HepG2 (cell line): ENCODE data around the gene SAE1. TPM values are rescaled to one million over a fixed set of nuclear protein-coding genes. Genes with fewer than 3 reads are reported as not detected.

Experiments
- ATAC-seq: fragments of 200-7000 bp; cut with Tn5 transposase; 3 replicates; pipeline ENCODE4 v1.9.1; 2020; ENCODE audit warnings: mild to moderate bottlenecking, moderate library complexity
- BruUV-seq: library from RNA; stranded (reverse); fragments of 400-500 nt; replicated peaks from 2 replicates; lab custom pipeline; 2021; lab: Mats Ljungman, UMichigan
- CTCF ChIA-PET: fragments of 300-600 bp; formaldehyde crosslinking; extraction: SDS; loops from one replicate; lab custom pipeline; 2021; ENCODE audit warnings: low total read pairs, inconsistent platforms, low intra/inter-chr PET ratio; lab: Yijun Ruan, JAX
- POLR2A ChIA-PET: fragments of 350-600 bp; sonication (Branson Sonifier 250); formaldehyde crosslinking; loops from one replicate; lab custom pipeline; 2020; ENCODE audit warnings: antibody characterized with exemption, inconsistent platforms; lab: Yijun Ruan, JAX
- DNase-seq: peaks from one replicate; pipeline ENCODE4 v3.0.0-alpha.2; 2015; ENCODE audit warnings: low spot score
- FAIRE-seq: peaks from 3 replicates; lab custom pipeline; 2011; peaks lifted over from hg19 to GRCh38; lab: Jason Lieb, UNC
- H2AFZ ChIP-seq: one replicate; pipeline ENCODE4 v1.6.1; 2011; ENCODE audit warnings: low read length, inconsistent platforms
- H3K27ac ChIP-seq: fragments of 300-600 bp; 3 replicates; pipeline ENCODE4 v1.8.0; 2011; ENCODE audit warnings: mixed run types, mild to moderate bottlenecking, mixed read lengths, low read length, inconsistent platforms; ENCODE audit not compliant: insufficient read depth; ENCODE audit errors: extremely low read length
- H3K27me3 ChIP-seq, 2 experiments: fragments of 200-600 bp in 1 of 2; 2 replicates in 1 of 2; 3 replicates in 1 of 2; pipeline versions ENCODE4 v1.6.0 to v1.8.0; 2011; ENCODE audit warnings: low read length in 2 of 2, mild to moderate bottlenecking in 2 of 2, moderate library complexity in 2 of 2, inconsistent platforms in 1 of 2; ENCODE audit not compliant: insufficient read depth in 2 of 2, control insufficient read depth in 1 of 2
- H3K36me3 ChIP-seq, 2 experiments: fragments of 200-600 bp in 1 of 2; replicated peaks in 1 of 2; 2 replicates in 1 of 2; 3 replicates in 1 of 2; pipeline versions ENCODE4 v1.5.1 to v1.8.0; 2011; ENCODE audit warnings: low read length in 2 of 2, inconsistent platforms in 1 of 2; ENCODE audit not compliant: insufficient read depth in 2 of 2, control insufficient read depth in 1 of 2
- H3K4me1 ChIP-seq: 2 replicates; pipeline ENCODE4 v1.5.1; 2012; ENCODE audit warnings: low read length, inconsistent platforms; ENCODE audit not compliant: insufficient read depth
- H3K4me2 ChIP-seq: 2 replicates; pipeline ENCODE4 v1.6.0; 2011; ENCODE audit warnings: low read depth, low read length, inconsistent platforms
- H3K4me3 ChIP-seq, 3 experiments: fragments of 200-600 bp in 1 of 3; sonication (generic), shearing (Covaris generic) in 1 of 3; replicated peaks in 1 of 3; 2 replicates each; pipeline ENCODE4 v1.5.1; 2011 to 2016; ENCODE audit warnings: low read length in 3 of 3, inconsistent platforms in 2 of 3, low read depth in 2 of 3, mild to moderate bottlenecking in 2 of 3, control low read depth in 1 of 3, mixed read lengths in 1 of 3; ENCODE audit not compliant: insufficient read depth in 1 of 3
- H3K79me2 ChIP-seq: one replicate; pipeline ENCODE4 v1.6.1; 2011; ENCODE audit warnings: low read length, inconsistent platforms; ENCODE audit not compliant: insufficient read depth
- H3K9ac ChIP-seq: 2 replicates; pipeline ENCODE4 v1.6.0; 2011; ENCODE audit warnings: mild to moderate bottlenecking, low read depth, low read length, inconsistent platforms; ENCODE audit not compliant: insufficient read depth
- H3K9me3 ChIP-seq: 2 replicates; pipeline ENCODE4 v1.5.1; 2012; ENCODE audit warnings: mild to moderate bottlenecking, low read length
- H4K20me1 ChIP-seq: 2 replicates; pipeline ENCODE4 v1.6.0; 2011; ENCODE audit warnings: inconsistent platforms, mild to moderate bottlenecking, low read length, moderate library complexity; ENCODE audit not compliant: insufficient read depth
- ELF3 ChIP-seq: IDR thresholded peaks from 2 replicates; pipeline ENCODE4 v1.6.1; 2016; ENCODE audit warnings: missing genetic modification reagents, missing compliant biosample characterization
- FOXP1 ChIP-seq, 2 experiments: fragments of 450-650 bp in 1 of 2; IDR thresholded peaks; 2 replicates each; pipeline ENCODE4 v1.6.1; 2017 to 2018; ENCODE audit warnings: antibody characterized with exemption in 1 of 2
- GPBP1L1 ChIP-seq: sonication (generic); formaldehyde crosslinking; IDR thresholded peaks from 2 replicates; pipeline ENCODE4 v1.5.0; 2020; ENCODE audit warnings: mild to moderate bottlenecking, missing genetic modification reagents
- HNRNPUL1 ChIP-seq: fragments of 200-400 bp; formaldehyde crosslinking; IDR thresholded peaks from 2 replicates; pipeline ENCODE4 v1.6.1; 2017; ENCODE audit warnings: low read depth, mild to moderate bottlenecking, low read length, moderate library complexity
- MEIS2 ChIP-seq: sonication (generic); formaldehyde crosslinking; IDR thresholded peaks from 2 replicates; pipeline ENCODE4 v1.9.0; 2021; ENCODE audit warnings: mild to moderate bottlenecking, missing genetic modification reagents
- PHF8 ChIP-seq: sonication (generic); formaldehyde crosslinking; IDR thresholded peaks from 2 replicates; pipeline ENCODE4 v1.5.0; 2020; ENCODE audit warnings: missing genetic modification reagents
- POGZ ChIP-seq: sonication (generic); formaldehyde crosslinking; IDR thresholded peaks from 2 replicates; pipeline ENCODE4 v1.4.0; 2020; ENCODE audit warnings: mild to moderate bottlenecking, missing genetic modification reagents
- POLR2G ChIP-seq: fragments of 200-400 bp; formaldehyde crosslinking; IDR thresholded peaks from 2 replicates; pipeline ENCODE4 v1.6.1; 2018; ENCODE audit warnings: mild to moderate bottlenecking, low read depth, low read length, moderate library complexity
- RBFOX2 ChIP-seq: fragments of 200-400 bp; formaldehyde crosslinking; IDR thresholded peaks from 2 replicates; pipeline ENCODE4 v1.6.1; 2017; ENCODE audit warnings: low read depth, mild to moderate bottlenecking, low read length
- SAP130 ChIP-seq: IDR thresholded peaks from 2 replicates; pipeline ENCODE4 v1.6.1; 2016; ENCODE audit warnings: low read depth
- SNAPC2 ChIP-seq: sonication (generic); formaldehyde crosslinking; IDR thresholded peaks from 2 replicates; pipeline ENCODE4 v1.8.1; 2022; ENCODE audit warnings: mild to moderate bottlenecking, missing genetic modification reagents
- SP1 ChIP-seq, 2 experiments: fragments of 450-650 bp in 1 of 2; sonication (generic) in 1 of 2; formaldehyde crosslinking in 1 of 2; IDR thresholded peaks; 2 replicates each; pipeline versions ENCODE4 v1.4.0 to v1.6.1; 2016 to 2020; ENCODE audit warnings: missing genetic modification reagents in 1 of 2
- TRIM24 ChIP-seq: sonication (generic); formaldehyde crosslinking; IDR thresholded peaks from 2 replicates; pipeline ENCODE4 v1.8.0; 2022; ENCODE audit warnings: mild to moderate bottlenecking, missing genetic modification reagents
- ZBTB33 ChIP-seq: sonication (generic); formaldehyde crosslinking; IDR thresholded peaks from 2 replicates; pipeline ENCODE4 v1.4.0; 2020; ENCODE audit warnings: missing genetic modification reagents
- ZSCAN9 ChIP-seq: IDR thresholded peaks from 2 replicates; pipeline ENCODE4 v1.6.1; 2016; ENCODE audit warnings: borderline replicate concordance
- WGBS: methylation state at CpG from one replicate; pipeline ENCODE4 v1.1.6; 2017; ENCODE audit warnings: low lambda C conversion rate; 5-methylcytosine and 5-hydroxymethylcytosine counted together
- in situ Hi-C: cut with HindIII; loops from 2 replicates; pipeline ENCODE4 v1.10.0; 2017; ENCODE audit warnings: low pct_unique_long_range_greater_than_20kb; ENCODE audit not compliant: extremely low pct_ligation_motif_present
- intact Hi-C: fragments of 100-400 bp; cut with micrococcal nuclease; formaldehyde crosslinking; loops from one replicate; pipeline ENCODE4 v1.10.0; 2022; ENCODE audit not compliant: unreplicated experiment
- polyA plus RNA-seq, 8 experiments: library from polyadenylated mRNA; depleted of rRNA in 3 of 8; stranded (reverse) in 7 of 8; unstranded in 1 of 8; fragments of >200 nt; fragmentation: Illumina TruSeq in 4 of 8; extraction: Trizol in 4 of 8; gene quantifications; 2 replicates each; pipeline versions ENCODE4 v1.2.1 to v1.2.3, GENCODE V29; 2011 to 2016; ENCODE audit warnings: low read depth in 4 of 8, missing spikeins in 1 of 8, mixed read lengths in 1 of 8; ENCODE audit not compliant: insufficient read depth in 1 of 8
- total RNA-seq, 5 experiments: library from RNA; depleted of rRNA; stranded (reverse); fragments of >200 nt; fragmentation: Illumina TruSeq; extraction: Trizol; gene quantifications; 2 replicates each; pipeline ENCODE4 v1.2.3, GENCODE V29; 2016; ENCODE audit warnings: low read depth in 1 of 5
- TF ChIP-seq, protein P1 (sequence below): sonication (generic); formaldehyde crosslinking; IDR thresholded peaks from 2 replicates; pipeline ENCODE4 v1.4.0; 2020; ENCODE audit warnings: missing genetic modification reagents, borderline replicate concordance
- TF ChIP-seq, protein P2 (sequence below): IDR thresholded peaks from 2 replicates; pipeline ENCODE4 v1.6.1; 2016; ENCODE audit warnings: missing genetic modification reagents, missing compliant biosample characterization

Gene SAE1
- total and polyA plus RNA-seq, 2 of the 13 experiments (the other 11 are each of a cell fraction or from before 2014, with no cell fraction given), result 87.6 to 197 TPM

DNA sequence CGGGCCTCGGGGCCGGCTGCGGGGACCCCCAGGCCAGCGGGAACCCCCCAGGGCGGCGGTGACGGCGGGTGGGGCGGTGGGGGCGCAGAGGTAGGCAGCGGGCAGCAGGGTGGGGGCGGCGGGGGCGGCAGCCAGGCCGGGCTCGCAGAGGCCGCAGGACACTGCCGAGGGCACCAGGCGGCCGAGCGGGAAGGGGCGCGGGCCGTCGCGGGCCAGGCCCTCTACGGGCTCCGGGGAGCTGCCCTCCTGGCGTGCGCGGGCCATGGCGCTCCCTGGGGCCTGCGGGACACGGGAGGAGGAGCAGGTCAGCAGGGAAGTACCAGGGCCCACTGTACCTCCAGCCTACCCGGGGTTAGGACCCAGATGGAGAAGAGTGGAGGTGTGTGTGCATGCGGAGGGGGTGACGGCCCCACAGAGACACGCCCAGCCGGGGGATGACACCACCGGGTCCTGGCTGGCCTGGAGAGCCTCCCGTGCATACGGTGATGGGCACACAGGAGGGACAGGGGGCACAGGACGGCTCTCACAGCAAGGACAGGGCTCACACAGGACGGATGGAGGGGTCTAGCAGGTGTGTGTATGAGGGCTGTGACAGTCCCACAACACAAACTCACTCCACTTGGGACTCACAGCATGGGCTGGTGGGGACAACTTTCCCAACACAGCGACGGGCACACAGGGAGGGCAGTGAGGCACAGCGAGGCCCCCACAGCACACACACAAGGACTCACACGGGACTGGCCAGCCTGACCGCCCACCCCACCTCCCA is 97.7 kb downstream of the SAE1 start:
- Histone ChIP-seq H3K79me2 (peaks cover 23% of the 10 kb centered on the region), H2AFZ (no peak overlapping the region), H3K4me1 (peaks cover 42% of the 10 kb centered on the region), H3K27me3 (peaks cover 0 to 4% of the 10 kb centered on the region in 2 experiments; a peak in 1 of 5 replicates), H4K20me1 (peaks cover 20% of the 10 kb centered on the region), H3K4me3 (peak overlapping the region; percentile 94 to 100 (median 95)), H3K9ac (peak overlapping the region; percentile 99), H3K27ac (peak overlapping the region; percentile 93), H3K36me3 (peaks cover 5 to 10% of the 10 kb centered on the region in 2 experiments; a peak in 4 of 5 replicates), H3K9me3 (no peaks in the 10 kb centered on the region), H3K4me2 (peak overlapping the region; percentile 94)
- WGBS, result 0% methylated on average over 6 of the region's 50 CpGs
- intact Hi-C loops (no loop called here), in situ Hi-C loops (no loop called here)
- peak; percentile 69 for DNase-seq
- ChIA-PET POLR2A (interaction anchor here (3.1 to 4.3 kb wide), 6 partner anchors 11 to 115 kb away, joined by 11 to 93 read pairs (median 41); partner anchors contain the start of genes CCDC9 and ZC3H4), CTCF (no interaction called here)
- peak; percentile 46 for ATAC-seq
- no peak for FAIRE-seq
- BruUV-seq, result no TSS peak
- TF ChIP-seq MEIS2 (CRISPR knock-in tag) (peak; percentile 12; the same call in 1 of the 2 replicates), HNRNPUL1 (no peak), ELF3 (CRISPR knock-in tag) (0 out of 2 replicates have a peak, but pooled peaks have one; percentile 21), SAP130 (peak; percentile 77), PHF8 (CRISPR knock-in tag) (peak; percentile 41; the same call in 1 of the 2 replicates), SP1 (IDR thresholded peaks at IDR 0.05) (no peak), SP1 (CRISPR knock-in tag; IDR thresholded peaks at IDR 0.05) (peak; percentile 49; the same call in 1 of the 2 replicates), ZBTB33 (CRISPR knock-in tag) (peak; percentile 25; the same call in 1 of the 2 replicates), POGZ (CRISPR knock-in tag) (0 out of 2 replicates have a peak, but pooled peaks have one; percentile 9), SNAPC2 (CRISPR knock-in tag) (0 out of 2 replicates have a peak, but pooled peaks have one; percentile 29), FOXP1 (IDR thresholded peaks at IDR 0.05) (no peak), FOXP1 (CRISPR knock-in tag; IDR thresholded peaks at IDR 0.05) (no peak; the same call in 1 of the 2 replicates), POLR2G (peak; percentile 39), ZSCAN9 (CRISPR knock-in tag) (0 out of 2 replicates have a peak, but pooled peaks have one; percentile 18), GPBP1L1 (CRISPR knock-in tag) (no peak), RBFOX2 (peak; percentile 83), TRIM24 (CRISPR knock-in tag) (0 out of 2 replicates have a peak, but pooled peaks have one; percentile 9)
- TF ChIP-seq, protein P1, sequence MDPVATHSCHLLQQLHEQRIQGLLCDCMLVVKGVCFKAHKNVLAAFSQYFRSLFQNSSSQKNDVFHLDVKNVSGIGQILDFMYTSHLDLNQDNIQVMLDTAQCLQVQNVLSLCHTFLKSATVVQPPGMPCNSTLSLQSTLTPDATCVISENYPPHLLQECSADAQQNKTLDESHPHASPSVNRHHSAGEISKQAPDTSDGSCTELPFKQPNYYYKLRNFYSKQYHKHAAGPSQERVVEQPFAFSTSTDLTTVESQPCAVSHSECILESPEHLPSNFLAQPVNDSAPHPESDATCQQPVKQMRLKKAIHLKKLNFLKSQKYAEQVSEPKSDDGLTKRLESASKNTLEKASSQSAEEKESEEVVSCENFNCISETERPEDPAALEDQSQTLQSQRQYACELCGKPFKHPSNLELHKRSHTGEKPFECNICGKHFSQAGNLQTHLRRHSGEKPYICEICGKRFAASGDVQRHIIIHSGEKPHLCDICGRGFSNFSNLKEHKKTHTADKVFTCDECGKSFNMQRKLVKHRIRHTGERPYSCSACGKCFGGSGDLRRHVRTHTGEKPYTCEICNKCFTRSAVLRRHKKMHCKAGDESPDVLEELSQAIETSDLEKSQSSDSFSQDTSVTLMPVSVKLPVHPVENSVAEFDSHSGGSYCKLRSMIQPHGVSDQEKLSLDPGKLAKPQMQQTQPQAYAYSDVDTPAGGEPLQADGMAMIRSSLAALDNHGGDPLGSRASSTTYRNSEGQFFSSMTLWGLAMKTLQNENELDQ, result no peak
- TF ChIP-seq, protein P2, sequence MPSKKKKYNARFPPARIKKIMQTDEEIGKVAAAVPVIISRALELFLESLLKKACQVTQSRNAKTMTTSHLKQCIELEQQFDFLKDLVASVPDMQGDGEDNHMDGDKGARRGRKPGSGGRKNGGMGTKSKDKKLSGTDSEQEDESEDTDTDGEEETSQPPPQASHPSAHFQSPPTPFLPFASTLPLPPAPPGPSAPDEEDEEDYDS (CRISPR knock-in tag), result peak; percentile 44; the same call in 1 of the 2 replicates
